OCI-LY1 (cell line): ENCODE results near the gene TYMS.

ENCODE experiments used
- H2AFZ ChIP-seq: fragments of 200-600 bp; sonication (generic), shearing (Covaris generic); 2 replicates; pipeline ENCODE4 v1.6.0; 2014; ENCODE audit warnings: antibody characterized with exemption, mild to moderate bottlenecking, low read length
- H3F3A ChIP-seq: fragments of 200-600 bp; sonication (generic), shearing (Covaris generic); 2 replicates; pipeline ENCODE4 v1.6.0; 2014; ENCODE audit warnings: mild to moderate bottlenecking, antibody characterized with exemption, low read length, moderate library complexity; ENCODE audit not compliant: insufficient read depth
- H3K27ac ChIP-seq: fragments of 200-600 bp; sonication (generic); 2 replicates; pipeline ENCODE4 v1.5.1; 2014; ENCODE audit warnings: low read length, mixed run types, mild to moderate bottlenecking, low read depth; ENCODE audit not compliant: poor library complexity, severe bottlenecking
- H3K27me3 ChIP-seq: fragments of 200-600 bp; sonication (generic); 2 replicates; pipeline ENCODE4 v1.6.0; 2014; ENCODE audit warnings: antibody characterized with exemption, mild to moderate bottlenecking, low read length, moderate library complexity; ENCODE audit not compliant: insufficient read depth
- H3K36me3 ChIP-seq: fragments of 200-600 bp; sonication (generic); 2 replicates; pipeline ENCODE4 v1.6.1; 2014; ENCODE audit warnings: mild to moderate bottlenecking, antibody characterized with exemption, low read length, moderate library complexity, mixed read lengths; ENCODE audit not compliant: insufficient read depth
- H3K4me1 ChIP-seq: fragments of 200-600 bp; sonication (generic); 2 replicates; pipeline ENCODE4 v1.5.1; 2014; ENCODE audit warnings: mild to moderate bottlenecking, low read length, moderate library complexity; ENCODE audit not compliant: insufficient read depth, severe bottlenecking
- H3K4me2 ChIP-seq: fragments of 200-600 bp; sonication (generic), shearing (Covaris generic); 2 replicates; pipeline ENCODE4 v1.6.1; 2014; ENCODE audit warnings: low read length
- H3K4me3 ChIP-seq: fragments of 200-600 bp; sonication (generic); 2 replicates; pipeline ENCODE4 v1.5.1; 2014; ENCODE audit warnings: low read length, low read depth, mild to moderate bottlenecking, mixed read lengths; ENCODE audit not compliant: poor library complexity, severe bottlenecking
- H3K79me2 ChIP-seq: fragments of 200-600 bp; shearing (Covaris generic); 2 replicates; pipeline ENCODE4 v1.6.1; 2016; ENCODE audit warnings: mixed run types, low read length, mixed read lengths; ENCODE audit not compliant: insufficient read depth
- H3K9ac ChIP-seq: fragments of 200-600 bp; sonication (generic), shearing (Covaris generic); 2 replicates; pipeline ENCODE4 v1.6.1; 2014; ENCODE audit warnings: mild to moderate bottlenecking, low read length, mixed read lengths
- H3K9me2 ChIP-seq: fragments of 200-600 bp; sonication (generic), shearing (Covaris generic); 2 replicates; pipeline ENCODE4 v1.6.1; 2014; ENCODE audit warnings: low read depth, mild to moderate bottlenecking, low read length, mixed read lengths
- H3K9me3 ChIP-seq: fragments of 200-600 bp; shearing (Covaris generic); 2 replicates; pipeline ENCODE4 v1.6.1; 2014; ENCODE audit warnings: low read length, mixed read lengths
- H4K20me1 ChIP-seq: fragments of 200-600 bp; sonication (generic), shearing (Covaris generic); 2 replicates; pipeline ENCODE4 v1.6.0; 2016; ENCODE audit warnings: mild to moderate bottlenecking, low read length; ENCODE audit not compliant: insufficient read depth
- CTCF ChIP-seq: fragments of 200-600 bp; sonication (generic), shearing (Covaris generic); IDR thresholded peaks from 2 replicates; pipeline ENCODE4 v1.5.1; 2017; ENCODE audit warnings: mild to moderate bottlenecking, antibody characterized with exemption, low read length, moderate library complexity, mixed read lengths
- EZH2 ChIP-seq: fragments of 200-600 bp; sonication (generic), shearing (Covaris generic); IDR thresholded peaks from 2 replicates; pipeline ENCODE4 v1.8.0; 2017; ENCODE audit warnings: borderline replicate concordance, mixed run types, mild to moderate bottlenecking, antibody characterized with exemption, low read length, moderate library complexity, mixed read lengths

TYMS gene

GRCh38 chr18:649341-649740 is 8.1 kb upstream of the TYMS start:
- Histone ChIP-seq H3K9ac (no peak overlapping the region), H3K36me3 (no peaks in the 10 kb centered on the region), H2AFZ (no peak overlapping the region), H3K4me3 (no peak overlapping the region), H3K27me3 (no peaks in the 10 kb centered on the region), H3F3A (no peaks in the 10 kb centered on the region), H4K20me1 (no peaks in the 10 kb centered on the region), H3K4me2 (no peak overlapping the region), H3K27ac (no peak overlapping the region), H3K9me3 (no peaks in the 10 kb centered on the region), H3K4me1 (no peaks in the 10 kb centered on the region), H3K9me2 (no peaks in the 10 kb centered on the region), H3K79me2 (no peaks in the 10 kb centered on the region)
- TF ChIP-seq EZH2 (no peak), CTCF (no peak)

GRCh38 chr18:650428-650858 is 7.0 kb upstream of the TYMS start:
- H3K4me2 ChIP-seq, result no peak overlapping the region
- H3K27me3 ChIP-seq, result no peaks in the 10 kb centered on the region
- no peak overlapping the region for H3K9ac ChIP-seq
- TF ChIP-seq CTCF (no peak), EZH2 (no peak)
- no peaks in the 10 kb centered on the region for H3F3A ChIP-seq
- H3K36me3 ChIP-seq, result no peaks in the 10 kb centered on the region
- H3K4me3 ChIP-seq, result no peak overlapping the region
- H3K4me1 ChIP-seq, result no peaks in the 10 kb centered on the region
- no peaks in the 10 kb centered on the region for H3K9me2 ChIP-seq
- H2AFZ ChIP-seq, result no peak overlapping the region
- no peak overlapping the region for H3K27ac ChIP-seq
- H3K9me3 ChIP-seq, result no peaks in the 10 kb centered on the region
- no peaks in the 10 kb centered on the region for H3K79me2 ChIP-seq
- H4K20me1 ChIP-seq, result no peaks in the 10 kb centered on the region

- TF ChIP-seq CTCF, result no peak
- TF ChIP-seq EZH2, result no peak
- Histone ChIP-seq H3F3A (no peaks in the 10 kb centered on the region), H3K4me3 (no peak overlapping the region), H3K27me3 (no peaks in the 10 kb centered on the region), H3K79me2 (no peaks in the 10 kb centered on the region), H3K9me3 (no peaks in the 10 kb centered on the region), H3K9ac (no peak overlapping the region), H3K9me2 (no peaks in the 10 kb centered on the region), H3K36me3 (no peaks in the 10 kb centered on the region), H3K27ac (no peak overlapping the region), H3K4me2 (no peak overlapping the region), H4K20me1 (no peaks in the 10 kb centered on the region), H2AFZ (no peak overlapping the region), H3K4me1 (no peaks in the 10 kb centered on the region)
Observed at GRCh38 chr18:652131-652530, 5.3 kb upstream of the TYMS start.
